Panc1 (cell line): ENCODE results near the gene CLPTM1L. TPM values are rescaled to one million over a fixed set of nuclear protein-coding genes. Genes with fewer than 3 reads are reported as not detected.
A peak's percentile ranks its signal among the peaks of the same experiment; 100 is the strongest.
"Not testable (repeated sequence)": the region's sequence is repeated elsewhere in the genome, so short reads cannot be mapped to it uniquely, and the experiment has no call there.

Experiments used
- ATAC-seq: fragments of 200-7000 bp; cut with Tn5 transposase; 2 replicates; pipeline ENCODE4 v1.9.1; 2020; ENCODE audit warnings: mild to moderate bottlenecking, moderate library complexity
- BruUV-seq: library from RNA; stranded (reverse); fragments of 400-500 nt; replicated peaks from 2 replicates; lab custom pipeline; 2021; lab: Mats Ljungman, UMichigan
- CTCF ChIA-PET: fragments of 300-600 bp; sonication (Branson Sonifier 250); formaldehyde crosslinking; loops from one replicate; lab custom pipeline; 2022; ENCODE audit warnings: antibody characterized with exemption; lab: Charles Lee
- POLR2A ChIA-PET: fragments of 300-600 bp; sonication (Branson Sonifier 250); formaldehyde crosslinking; loops from one replicate; lab custom pipeline; 2022; ENCODE audit warnings: antibody characterized with exemption; lab: Charles Lee
- DNase-seq: peaks from one replicate; pipeline ENCODE4 v3.0.0-alpha.2; 2010; ENCODE audit warnings: low read depth, low spot score
- H3K27ac ChIP-seq: 2 replicates; pipeline ENCODE4 v1.5.1; 2011; ENCODE audit warnings: mild to moderate bottlenecking, low read length, inconsistent platforms
- H3K27me3 ChIP-seq: fragments of 200-500 bp; sonication (Bioruptor generic); 2 replicates; pipeline ENCODE4 v1.6.0; 2014; ENCODE audit warnings: low read length, inconsistent platforms; ENCODE audit not compliant: control insufficient read depth, insufficient read depth
- H3K36me3 ChIP-seq: fragments of 200-500 bp; sonication (Bioruptor generic); 2 replicates; pipeline ENCODE4 v1.5.1; 2014; ENCODE audit warnings: inconsistent platforms, mild to moderate bottlenecking, low read length, moderate library complexity; ENCODE audit not compliant: control insufficient read depth, insufficient read depth
- H3K4me1 ChIP-seq: 2 replicates; pipeline ENCODE4 v1.5.1; 2011; ENCODE audit warnings: inconsistent platforms, mild to moderate bottlenecking, low read length, moderate library complexity; ENCODE audit not compliant: control insufficient read depth, insufficient read depth
- H3K4me3 ChIP-seq, 2 experiments: 2 replicates each; pipeline ENCODE4 v1.5.1; 2011 to 2012; ENCODE audit warnings: low read depth in 2 of 2, low read length in 2 of 2, mild to moderate bottlenecking in 2 of 2, inconsistent platforms in 1 of 2, moderate library complexity in 1 of 2
- H3K9me3 ChIP-seq: fragments of 200-500 bp; sonication (Bioruptor generic); 2 replicates; pipeline ENCODE4 v1.5.1; 2014; ENCODE audit warnings: low read depth, mild to moderate bottlenecking, inconsistent platforms, low read length, moderate library complexity; ENCODE audit not compliant: control insufficient read depth, insufficient read depth
- POLR2AphosphoS5 ChIP-seq: IDR thresholded peaks from 2 replicates; pipeline ENCODE4 v1.6.1; 2012; ENCODE audit warnings: mild to moderate bottlenecking, low read depth, low read length, moderate library complexity
- SIN3A ChIP-seq: IDR thresholded peaks from 2 replicates; pipeline ENCODE4 v1.6.1; 2012; ENCODE audit warnings: low read depth, mild to moderate bottlenecking, low read length, moderate library complexity, borderline replicate concordance; ENCODE audit not compliant: insufficient read depth
- TCF7L2 ChIP-seq: IDR thresholded peaks from 2 replicates; pipeline ENCODE4 v1.6.1; 2011; ENCODE audit warnings: mild to moderate bottlenecking, low read depth, low read length, inconsistent platforms
- in situ Hi-C: cut with HindIII; loops from 2 replicates; pipeline ENCODE4 v1.10.0; 2016; ENCODE audit warnings: low sequenced_read_pairs, low pct_unique_long_range_greater_than_20kb
- intact Hi-C: fragments of 100-400 bp; cut with micrococcal nuclease; formaldehyde crosslinking; loops from one replicate; pipeline ENCODE4 v1.10.0; 2022; ENCODE audit not compliant: unreplicated experiment
- total RNA-seq: library from RNA; stranded (reverse); gene quantifications from one replicate; pipeline ENCODE4 v1.2.1, GENCODE V29; 2021; ENCODE audit not compliant: unreplicated experiment
- TF ChIP-seq, protein P1 (sequence below): fragments of 450-650 bp; IDR thresholded peaks from 2 replicates; pipeline ENCODE4 v1.5.1; 2017; ENCODE audit warnings: mild to moderate bottlenecking
- TF ChIP-seq, protein P2 (sequence below), 2 experiments: IDR thresholded peaks; 2 replicates each; pipeline ENCODE4 v1.6.1; 2011 to 2012; ENCODE audit warnings: low read depth in 2 of 2, control low read depth in 1 of 2, low read length in 1 of 2, mild to moderate bottlenecking in 1 of 2, moderate library complexity in 1 of 2; ENCODE audit not compliant: insufficient read depth in 1 of 2

Gene CLPTM1L
- total RNA-seq, 1 experiment from 2014 or later = 188 TPM

GRCh38 chr5:1343315-1343751, 1.6 kb downstream of the CLPTM1L start:
- ATAC-seq = no peak
- no peak for DNase-seq
- H3K36me3 ChIP-seq = peaks cover 23% of the 10 kb centered on the region
- H3K4me1 ChIP-seq = peaks cover 16% of the 10 kb centered on the region
- H3K9me3 ChIP-seq = no peaks in the 10 kb centered on the region
- POLR2A ChIA-PET = interaction anchor here (0.7 kb wide), 2 partner anchors 17 to 277 kb away, joined by 7 to 10 read pairs; no protein-coding TSS in a partner anchor
- BruUV-seq = no TSS peak
- in situ Hi-C loops (no loop called here), intact Hi-C loops (no loop called here)
- CTCF ChIA-PET = interaction anchor here (0.7 kb wide), 1 partner anchor 17 kb away, joined by 3 read pairs; no protein-coding TSS in a partner anchor
- H3K27me3 ChIP-seq = no peaks in the 10 kb centered on the region
- H3K27ac ChIP-seq = peak overlapping the region; percentile 94; the same call in 1 of the 2 replicates
- H3K4me3 ChIP-seq = peak overlapping the region; percentile 96 to 98; a peak in 3 of 4 replicates
- TF ChIP-seq TCF7L2 = no peak
- no peak for TF ChIP-seq SIN3A
- TF ChIP-seq, protein P1, sequence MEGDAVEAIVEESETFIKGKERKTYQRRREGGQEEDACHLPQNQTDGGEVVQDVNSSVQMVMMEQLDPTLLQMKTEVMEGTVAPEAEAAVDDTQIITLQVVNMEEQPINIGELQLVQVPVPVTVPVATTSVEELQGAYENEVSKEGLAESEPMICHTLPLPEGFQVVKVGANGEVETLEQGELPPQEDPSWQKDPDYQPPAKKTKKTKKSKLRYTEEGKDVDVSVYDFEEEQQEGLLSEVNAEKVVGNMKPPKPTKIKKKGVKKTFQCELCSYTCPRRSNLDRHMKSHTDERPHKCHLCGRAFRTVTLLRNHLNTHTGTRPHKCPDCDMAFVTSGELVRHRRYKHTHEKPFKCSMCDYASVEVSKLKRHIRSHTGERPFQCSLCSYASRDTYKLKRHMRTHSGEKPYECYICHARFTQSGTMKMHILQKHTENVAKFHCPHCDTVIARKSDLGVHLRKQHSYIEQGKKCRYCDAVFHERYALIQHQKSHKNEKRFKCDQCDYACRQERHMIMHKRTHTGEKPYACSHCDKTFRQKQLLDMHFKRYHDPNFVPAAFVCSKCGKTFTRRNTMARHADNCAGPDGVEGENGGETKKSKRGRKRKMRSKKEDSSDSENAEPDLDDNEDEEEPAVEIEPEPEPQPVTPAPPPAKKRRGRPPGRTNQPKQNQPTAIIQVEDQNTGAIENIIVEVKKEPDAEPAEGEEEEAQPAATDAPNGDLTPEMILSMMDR = no peak
- TF ChIP-seq POLR2AphosphoS5 = no peak
- TF ChIP-seq, protein P2, sequence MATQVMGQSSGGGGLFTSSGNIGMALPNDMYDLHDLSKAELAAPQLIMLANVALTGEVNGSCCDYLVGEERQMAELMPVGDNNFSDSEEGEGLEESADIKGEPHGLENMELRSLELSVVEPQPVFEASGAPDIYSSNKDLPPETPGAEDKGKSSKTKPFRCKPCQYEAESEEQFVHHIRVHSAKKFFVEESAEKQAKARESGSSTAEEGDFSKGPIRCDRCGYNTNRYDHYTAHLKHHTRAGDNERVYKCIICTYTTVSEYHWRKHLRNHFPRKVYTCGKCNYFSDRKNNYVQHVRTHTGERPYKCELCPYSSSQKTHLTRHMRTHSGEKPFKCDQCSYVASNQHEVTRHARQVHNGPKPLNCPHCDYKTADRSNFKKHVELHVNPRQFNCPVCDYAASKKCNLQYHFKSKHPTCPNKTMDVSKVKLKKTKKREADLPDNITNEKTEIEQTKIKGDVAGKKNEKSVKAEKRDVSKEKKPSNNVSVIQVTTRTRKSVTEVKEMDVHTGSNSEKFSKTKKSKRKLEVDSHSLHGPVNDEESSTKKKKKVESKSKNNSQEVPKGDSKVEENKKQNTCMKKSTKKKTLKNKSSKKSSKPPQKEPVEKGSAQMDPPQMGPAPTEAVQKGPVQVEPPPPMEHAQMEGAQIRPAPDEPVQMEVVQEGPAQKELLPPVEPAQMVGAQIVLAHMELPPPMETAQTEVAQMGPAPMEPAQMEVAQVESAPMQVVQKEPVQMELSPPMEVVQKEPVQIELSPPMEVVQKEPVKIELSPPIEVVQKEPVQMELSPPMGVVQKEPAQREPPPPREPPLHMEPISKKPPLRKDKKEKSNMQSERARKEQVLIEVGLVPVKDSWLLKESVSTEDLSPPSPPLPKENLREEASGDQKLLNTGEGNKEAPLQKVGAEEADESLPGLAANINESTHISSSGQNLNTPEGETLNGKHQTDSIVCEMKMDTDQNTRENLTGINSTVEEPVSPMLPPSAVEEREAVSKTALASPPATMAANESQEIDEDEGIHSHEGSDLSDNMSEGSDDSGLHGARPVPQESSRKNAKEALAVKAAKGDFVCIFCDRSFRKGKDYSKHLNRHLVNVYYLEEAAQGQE (IDR thresholded peaks at IDR 0.05; ENCODE audit: insufficient read depth in 1 of 2, low read depth in 2 of 2, low read length in 1 of 2) = no peak

DNA sequence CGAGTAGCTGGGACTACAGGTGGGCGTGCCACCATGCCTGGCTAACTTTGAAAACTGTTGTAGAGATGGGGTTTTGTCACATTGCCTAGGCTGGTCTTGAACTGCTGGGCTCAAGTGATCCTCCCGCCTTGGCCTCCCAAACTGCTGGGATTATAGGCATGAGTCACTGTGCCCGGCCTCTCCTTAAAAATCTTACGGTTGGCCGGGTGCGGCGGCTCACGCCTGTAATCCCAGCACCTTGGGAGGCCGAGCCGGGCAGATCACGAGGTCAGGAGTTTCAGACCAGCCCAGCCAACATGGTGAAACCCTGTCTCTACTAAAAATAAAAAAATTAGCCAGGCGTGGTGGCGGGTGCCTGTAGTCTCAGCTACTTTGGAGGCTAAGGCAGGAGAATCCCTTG, 2.2 kb downstream of the CLPTM1L start:
- H3K4me3 ChIP-seq, intact Hi-C loops, DNase-seq, H3K9me3 ChIP-seq, BruUV-seq, H3K27me3 ChIP-seq, H3K27ac ChIP-seq, in situ Hi-C loops, ATAC-seq: not testable (repeated sequence)
- ChIA-PET POLR2A (interaction anchor here (0.7 kb wide), 1 partner anchor 16 kb away, joined by 10 read pairs; no protein-coding TSS in a partner anchor), CTCF (interaction anchor here (0.7 kb wide), 1 partner anchor 16 kb away, joined by 3 read pairs; no protein-coding TSS in a partner anchor)
- Histone ChIP-seq H3K36me3 (peaks cover 24% of the 10 kb centered on the region), H3K4me1 (peaks cover 16% of the 10 kb centered on the region)

DNA sequence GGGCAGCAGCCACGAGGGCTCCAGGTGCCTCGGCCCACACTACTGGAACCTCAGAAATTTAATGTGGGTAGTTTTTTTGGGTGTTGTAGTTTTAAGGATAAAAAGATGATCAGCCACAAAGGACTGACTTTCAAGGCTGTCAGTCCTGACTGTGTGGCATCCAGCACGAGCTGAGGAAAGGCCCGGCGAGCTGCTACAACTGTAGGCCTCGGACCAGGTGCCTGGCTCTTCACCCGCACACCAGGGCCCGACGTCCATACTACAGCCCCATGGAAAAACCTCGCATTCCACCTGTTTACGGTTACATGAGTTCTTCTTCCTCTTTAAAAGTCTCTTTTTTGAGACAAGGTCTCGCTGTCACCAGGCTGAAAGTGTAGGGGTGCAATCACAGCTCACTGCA, 2.6 kb downstream of the CLPTM1L start:
- no peak for ATAC-seq
- H3K36me3 ChIP-seq = peaks cover 27% of the 10 kb centered on the region
- ChIA-PET CTCF (no interaction called here), POLR2A (no interaction called here)
- H3K4me1 ChIP-seq = peaks cover 16% of the 10 kb centered on the region
- no peak overlapping the region for H3K4me3 ChIP-seq
- in situ Hi-C loops (no loop called here), intact Hi-C loops (no loop called here)
- no peak overlapping the region for H3K27ac ChIP-seq
- no peak for DNase-seq
- H3K9me3 ChIP-seq = no peaks in the 10 kb centered on the region
- no peak for TF ChIP-seq POLR2AphosphoS5
- TF ChIP-seq TCF7L2 = no peak
- TF ChIP-seq, protein P1 = no peak
- TF ChIP-seq SIN3A = no peak
- TF ChIP-seq, protein P2 (IDR thresholded peaks at IDR 0.05; ENCODE audit: insufficient read depth in 1 of 2, low read depth in 2 of 2, low read length in 1 of 2) = no peak
- no TSS peak for BruUV-seq
- H3K27me3 ChIP-seq = no peaks in the 10 kb centered on the region
